HepG2 (cell line): ENCODE results near the gene TMEM59. TPM values are rescaled to one million over a fixed set of nuclear protein-coding genes. Genes with fewer than 3 reads are reported as not detected.

Experiments used
- AGO2 ChIP-seq: fragments of 200-400 bp; formaldehyde crosslinking; optimal IDR thresholded peaks from 2 replicates; pipeline ENCODE3; 2017; ENCODE audit warnings: mild to moderate bottlenecking, low read depth, low read length, moderate library complexity
- ARID3A ChIP-seq: IDR thresholded peaks from 2 replicates; pipeline ENCODE4 v1.6.1; 2012; ENCODE audit warnings: low read depth, low read length, improper control_type of control experiment
- RFX3 ChIP-seq: IDR thresholded peaks from 2 replicates; pipeline ENCODE4 v1.6.1; 2016; ENCODE audit warnings: missing biosample characterization, missing genetic modification reagents
- STAT6 ChIP-seq: sonication (generic); formaldehyde crosslinking; IDR thresholded peaks from 2 replicates; pipeline ENCODE4 v1.4.0; 2020; ENCODE audit warnings: missing genetic modification reagents, mild to moderate bottlenecking, borderline replicate concordance
- TRIM24 ChIP-seq: sonication (generic); formaldehyde crosslinking; IDR thresholded peaks from 2 replicates; pipeline ENCODE4 v1.8.0; 2022; ENCODE audit warnings: mild to moderate bottlenecking, missing genetic modification reagents
- ZNF33B ChIP-seq: sonication (generic); formaldehyde crosslinking; IDR thresholded peaks from 2 replicates; pipeline ENCODE4 v1.5.1; 2020; ENCODE audit warnings: mild to moderate bottlenecking, missing genetic modification reagents
- ZNF350 ChIP-seq: sonication (generic); formaldehyde crosslinking; IDR thresholded peaks from 2 replicates; pipeline ENCODE4 v1.4.0; 2020; ENCODE audit warnings: mild to moderate bottlenecking, low read depth, missing genetic modification reagents, borderline replicate concordance
- ZNF607 ChIP-seq: sonication (generic); formaldehyde crosslinking; IDR thresholded peaks from 2 replicates; pipeline ENCODE4 v1.5.1; 2020; ENCODE audit warnings: missing genetic modification reagents, mild to moderate bottlenecking, borderline replicate concordance
- ZSCAN29 ChIP-seq: sonication (generic); formaldehyde crosslinking; conservative IDR thresholded peaks from 2 replicates; pipeline ENCODE4 v1.4.0; 2020; ENCODE audit warnings: mild to moderate bottlenecking, missing genetic modification reagents
- ZSCAN31 ChIP-seq: sonication (generic); formaldehyde crosslinking; IDR thresholded peaks from 2 replicates; pipeline ENCODE4 v1.5.0; 2020; ENCODE audit warnings: low read depth, mild to moderate bottlenecking, missing genetic modification reagents
- polyA plus RNA-seq, 8 experiments: library from polyadenylated mRNA; depleted of rRNA in 3 of 8; stranded (reverse) in 7 of 8; unstranded in 1 of 8; fragments of >200 nt; fragmentation: Illumina TruSeq in 4 of 8; extraction: Trizol in 4 of 8; gene quantifications; 2 replicates each; pipeline versions ENCODE4 v1.2.1 to v1.2.3, GENCODE V29; 2011 to 2016; ENCODE audit warnings: low read depth in 4 of 8, missing spikeins in 1 of 8, mixed read lengths in 1 of 8; ENCODE audit not compliant: insufficient read depth in 1 of 8
- total RNA-seq, 5 experiments: library from RNA; depleted of rRNA; stranded (reverse); fragments of >200 nt; fragmentation: Illumina TruSeq; extraction: Trizol; gene quantifications; 2 replicates each; pipeline ENCODE4 v1.2.3, GENCODE V29; 2016; ENCODE audit warnings: low read depth in 1 of 5
- TF ChIP-seq, protein P1 (sequence below): sonication (generic); formaldehyde crosslinking; IDR thresholded peaks from 2 replicates; pipeline ENCODE4 v1.4.0; 2020; ENCODE audit warnings: mild to moderate bottlenecking, missing genetic modification reagents
- TF ChIP-seq, protein P2 (sequence below): sonication (generic); formaldehyde crosslinking; IDR thresholded peaks from 2 replicates; pipeline ENCODE4 v1.5.0; 2020; ENCODE audit warnings: missing genetic modification reagents

TMEM59 gene
- total and polyA plus RNA-seq, 2 of the 13 experiments (the other 11 are each of a cell fraction or from before 2014, with no cell fraction given): 147 to 363 TPM

- TF ChIP-seq, protein P1, sequence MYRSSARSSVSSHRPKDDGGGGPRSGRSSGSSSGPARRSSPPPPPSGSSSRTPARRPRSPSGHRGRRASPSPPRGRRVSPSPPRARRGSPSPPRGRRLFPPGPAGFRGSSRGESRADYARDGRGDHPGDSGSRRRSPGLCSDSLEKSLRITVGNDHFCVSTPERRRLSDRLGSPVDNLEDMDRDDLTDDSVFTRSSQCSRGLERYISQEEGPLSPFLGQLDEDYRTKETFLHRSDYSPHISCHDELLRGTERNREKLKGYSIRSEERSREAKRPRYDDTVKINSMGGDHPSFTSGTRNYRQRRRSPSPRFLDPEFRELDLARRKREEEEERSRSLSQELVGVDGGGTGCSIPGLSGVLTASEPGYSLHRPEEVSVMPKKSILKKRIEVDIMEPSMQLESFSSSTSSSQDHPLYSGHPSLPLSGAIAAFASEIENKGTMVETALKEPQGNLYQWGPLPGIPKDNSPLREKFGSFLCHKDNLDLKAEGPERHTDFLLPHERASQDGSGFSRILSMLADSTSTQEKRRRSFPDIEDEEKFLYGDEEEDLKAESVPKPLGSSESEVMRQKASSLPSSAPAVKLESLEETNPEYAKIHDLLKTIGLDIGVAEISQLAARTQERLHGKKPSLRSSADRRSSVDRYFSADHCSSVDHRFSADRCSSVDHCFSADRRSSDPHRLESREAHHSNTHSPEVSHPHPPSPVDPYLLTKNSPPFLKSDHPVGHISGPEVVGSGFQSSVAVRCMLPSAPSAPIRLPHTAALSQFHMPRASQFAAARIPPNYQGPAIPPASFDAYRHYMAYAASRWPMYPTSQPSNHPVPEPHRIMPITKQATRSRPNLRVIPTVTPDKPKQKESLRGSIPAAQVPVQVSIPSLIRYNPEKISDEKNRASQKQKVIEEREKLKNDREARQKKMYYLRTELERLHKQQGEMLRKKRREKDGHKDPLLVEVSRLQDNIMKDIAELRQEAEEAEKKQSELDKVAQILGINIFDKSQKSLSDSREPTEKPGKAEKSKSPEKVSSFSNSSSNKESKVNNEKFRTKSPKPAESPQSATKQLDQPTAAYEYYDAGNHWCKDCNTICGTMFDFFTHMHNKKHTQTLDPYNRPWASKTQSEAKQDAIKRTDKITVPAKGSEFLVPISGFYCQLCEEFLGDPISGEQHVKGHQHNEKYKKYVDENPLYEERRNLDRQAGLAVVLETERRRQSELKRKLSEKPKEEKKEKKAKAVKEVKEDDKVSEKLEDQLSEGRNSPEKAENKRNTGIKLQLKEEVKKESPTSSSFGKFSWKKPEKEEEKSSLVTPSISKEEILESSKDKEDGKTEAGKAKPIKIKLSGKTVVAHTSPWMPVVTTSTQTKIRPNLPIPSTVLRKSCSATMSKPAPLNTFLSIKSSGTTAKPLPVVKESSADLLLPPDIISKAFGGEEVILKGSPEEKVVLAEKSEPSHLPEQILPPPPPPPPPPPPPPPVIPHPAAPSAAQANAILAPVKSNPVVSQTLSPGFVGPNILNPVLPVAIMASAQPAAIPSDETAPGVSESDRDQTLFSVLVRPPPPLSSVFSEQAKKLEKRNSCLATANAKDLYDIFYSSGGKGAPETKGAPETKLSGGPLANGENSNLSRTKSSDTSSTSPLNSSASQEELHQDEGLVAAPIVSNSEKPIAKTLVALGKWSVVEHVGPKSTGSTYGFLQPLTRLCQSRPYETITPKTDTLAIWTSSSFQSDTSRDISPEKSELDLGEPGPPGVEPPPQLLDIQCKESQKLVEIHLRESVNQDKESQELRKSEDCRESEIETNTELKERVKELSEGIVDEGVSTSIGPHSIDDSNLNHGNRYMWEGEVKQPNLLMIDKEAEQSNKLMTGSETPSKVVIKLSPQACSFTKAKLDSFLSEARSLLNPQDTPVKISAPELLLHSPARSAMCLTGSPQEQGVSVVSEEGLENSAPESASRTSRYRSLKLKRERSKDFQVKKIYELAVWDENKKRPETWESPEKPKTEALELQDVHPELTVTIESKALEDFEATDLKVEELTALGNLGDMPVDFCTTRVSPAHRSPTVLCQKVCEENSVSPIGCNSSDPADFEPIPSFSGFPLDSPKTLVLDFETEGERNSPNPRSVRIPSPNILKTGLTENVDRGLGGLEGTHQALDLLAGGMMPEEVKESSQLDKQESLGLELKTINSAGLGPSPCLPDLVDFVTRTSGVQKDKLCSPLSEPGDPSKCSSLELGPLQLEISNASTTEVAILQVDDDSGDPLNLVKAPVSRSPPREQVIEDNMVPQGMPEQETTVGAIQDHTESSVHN (CRISPR knock-in tag): no peak
- TF ChIP-seq ARID3A (no peak), ZNF33B (0 out of 2 replicates have a peak, but pooled peaks have one; percentile 43), RFX3 (CRISPR knock-in tag) (no peak), TRIM24 (CRISPR knock-in tag) (no peak), ZSCAN31 (CRISPR knock-in tag) (peak; percentile 91), ZSCAN29 (no peak), ZNF607 (CRISPR knock-in tag) (peak; percentile 48; the same call in 1 of the 2 replicates), AGO2 (peak; percentile 51), ZNF350 (CRISPR knock-in tag) (peak; percentile 82; the same call in 1 of the 2 replicates), STAT6 (CRISPR knock-in tag) (no peak; the same call in 1 of the 2 replicates)
- TF ChIP-seq, protein P2, sequence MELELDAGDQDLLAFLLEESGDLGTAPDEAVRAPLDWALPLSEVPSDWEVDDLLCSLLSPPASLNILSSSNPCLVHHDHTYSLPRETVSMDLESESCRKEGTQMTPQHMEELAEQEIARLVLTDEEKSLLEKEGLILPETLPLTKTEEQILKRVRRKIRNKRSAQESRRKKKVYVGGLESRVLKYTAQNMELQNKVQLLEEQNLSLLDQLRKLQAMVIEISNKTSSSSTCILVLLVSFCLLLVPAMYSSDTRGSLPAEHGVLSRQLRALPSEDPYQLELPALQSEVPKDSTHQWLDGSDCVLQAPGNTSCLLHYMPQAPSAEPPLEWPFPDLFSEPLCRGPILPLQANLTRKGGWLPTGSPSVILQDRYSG (CRISPR knock-in tag): no peak
Observed at GRCh38 chr1:54052934-54053744, at the start of gene TMEM59, which contains the start of gene TCEANC2 (continued).
